ENCODE data around the gene CHMP1B.

The CHMP1B gene

GRCh38 chr18:11862468-11863137 lies 11.4 kb downstream of the CHMP1B start:
- H3K4me3 ChIP-seq (ENCODE audit: low read length) = no peak overlapping the region
- no peak for DNase-seq (ENCODE audit: low read depth, low spot score)

- DNase-seq (ENCODE audit: low read depth, low spot score) = no peak
- no peak overlapping the region for H3K4me3 ChIP-seq (ENCODE audit: low read length)
Measured at GRCh38 chr18:11864471-11864870, 13.3 kb downstream of the CHMP1B start.

GRCh38 chr18:11865071-11865470 lies 13.9 kb downstream of the CHMP1B start:
- H3K4me3 ChIP-seq (ENCODE audit: low read length) = no peak overlapping the region
- no peak for DNase-seq (ENCODE audit: low read depth, low spot score)

- no peak overlapping the region for H3K4me3 ChIP-seq (ENCODE audit: low read length)
- no peak for DNase-seq (ENCODE audit: low read depth, low spot score)
Measured at GRCh38 chr18:11866329-11866728, 15.1 kb downstream of the CHMP1B start.

DNA sequence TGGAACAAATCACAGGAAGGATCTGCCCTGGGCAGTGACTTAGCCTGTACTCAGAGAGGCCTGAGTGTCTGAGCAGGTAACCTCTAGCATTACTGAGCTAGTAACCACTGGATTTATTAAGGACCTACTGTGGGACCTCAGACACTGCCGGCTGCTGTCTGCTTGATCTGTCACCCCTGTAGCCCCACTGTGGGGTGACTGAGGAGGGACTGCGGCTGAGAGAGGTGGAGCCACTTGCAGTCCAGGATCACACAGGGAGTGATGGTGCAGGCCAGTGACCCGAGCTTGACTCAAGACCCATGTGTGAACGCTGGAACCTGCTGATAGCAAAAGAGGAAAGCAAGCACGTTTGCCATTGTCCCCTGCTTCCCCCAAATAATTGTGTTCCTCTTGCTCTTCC lies 15.6 kb downstream of the CHMP1B start:
- no peak for DNase-seq (ENCODE audit: low read depth, low spot score)
- no peak overlapping the region for H3K4me3 ChIP-seq (ENCODE audit: low read length)

DNA sequence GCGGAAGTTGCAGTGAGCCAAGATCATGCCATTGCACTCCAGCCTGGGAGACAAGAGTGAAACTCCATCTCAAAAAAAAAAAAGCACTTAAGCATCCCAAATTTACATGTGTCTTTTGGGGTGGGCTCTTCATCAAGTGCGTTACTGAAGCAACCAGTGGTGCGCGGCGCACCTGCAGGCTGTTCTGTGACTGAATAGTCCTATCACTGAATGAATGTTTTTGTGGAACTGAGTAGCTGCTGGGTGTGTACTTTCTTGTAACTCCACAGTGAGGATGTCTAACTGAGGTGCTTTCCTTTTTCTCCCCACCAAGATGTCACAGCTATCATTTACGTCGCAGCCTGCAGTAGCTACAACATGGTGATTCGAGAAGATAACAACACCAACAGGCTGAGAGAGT lies 17.0 kb downstream of the CHMP1B start:
- no peak for DNase-seq (ENCODE audit: low read depth, low spot score)
- H3K4me3 ChIP-seq (ENCODE audit: low read length) = no peak overlapping the region

GRCh38 chr18:11871501-11871900 lies 20.3 kb downstream of the CHMP1B start:
- no peak for DNase-seq (ENCODE audit: low read depth, low spot score)
- no peak overlapping the region for H3K4me3 ChIP-seq (ENCODE audit: low read length)

DNA sequence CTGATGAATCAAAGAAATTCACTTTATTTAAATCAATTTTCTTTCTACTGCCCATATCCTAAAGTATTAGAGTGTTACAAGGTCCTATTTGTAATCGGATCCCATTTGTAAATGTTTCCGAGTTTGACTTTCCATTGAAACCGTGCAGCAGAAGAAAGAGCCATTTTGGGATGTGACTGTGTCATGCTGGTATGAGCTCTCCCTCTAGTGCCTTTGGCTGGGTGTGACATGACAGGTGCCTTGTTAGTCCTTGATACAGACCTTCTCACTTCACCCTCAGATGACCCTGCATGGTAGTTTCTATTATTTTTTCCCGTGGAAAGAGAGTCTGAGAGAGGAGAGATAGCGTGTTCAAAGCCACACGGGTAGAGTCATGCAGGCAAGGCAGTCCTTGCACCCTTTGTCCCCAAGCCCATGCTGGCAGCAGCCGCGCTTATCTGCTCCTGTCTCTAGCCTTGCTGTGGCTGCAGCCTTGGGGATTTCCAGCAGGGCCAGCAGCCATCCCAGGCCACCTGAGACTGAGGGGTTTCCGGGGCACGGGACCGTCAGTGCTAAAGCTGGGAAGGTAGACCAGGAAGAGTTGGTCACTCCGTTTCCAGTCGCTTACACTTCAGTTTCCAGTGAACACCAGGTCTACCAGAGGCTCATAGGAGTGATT lies 21.4 kb downstream of the CHMP1B start:
- H3K4me3 ChIP-seq (ENCODE audit: low read length) = no peak overlapping the region
- DNase-seq (ENCODE audit: low read depth, low spot score) = no peak

- no peak for DNase-seq (ENCODE audit: low read depth, low spot score)
- H3K4me3 ChIP-seq (ENCODE audit: low read length) = no peak overlapping the region
Measured at GRCh38 chr18:11873670-11874340, 22.6 kb downstream of the CHMP1B start.

DNA sequence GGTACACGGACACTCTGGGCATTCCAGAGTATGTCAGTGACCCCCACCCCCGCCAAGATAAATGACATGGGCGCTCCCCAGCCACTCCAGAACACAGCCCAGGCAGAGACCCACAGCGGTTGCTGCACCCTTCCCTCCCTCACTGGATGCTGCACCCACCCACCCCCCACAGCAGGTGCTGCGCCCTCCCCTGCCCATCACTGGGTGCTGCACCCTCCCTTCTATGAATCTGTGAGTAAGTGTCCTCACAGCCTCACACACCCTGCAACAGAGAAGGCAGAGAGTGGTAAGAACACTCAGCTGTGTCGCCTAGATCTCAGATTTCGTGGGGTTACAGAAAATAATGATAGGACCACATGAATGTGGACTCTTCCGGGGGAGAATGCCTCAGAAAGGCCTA lies 23.5 kb downstream of the CHMP1B start:
- H3K4me3 ChIP-seq (ENCODE audit: low read length) = no peak overlapping the region
- DNase-seq (ENCODE audit: low read depth, low spot score) = no peak

DNA sequence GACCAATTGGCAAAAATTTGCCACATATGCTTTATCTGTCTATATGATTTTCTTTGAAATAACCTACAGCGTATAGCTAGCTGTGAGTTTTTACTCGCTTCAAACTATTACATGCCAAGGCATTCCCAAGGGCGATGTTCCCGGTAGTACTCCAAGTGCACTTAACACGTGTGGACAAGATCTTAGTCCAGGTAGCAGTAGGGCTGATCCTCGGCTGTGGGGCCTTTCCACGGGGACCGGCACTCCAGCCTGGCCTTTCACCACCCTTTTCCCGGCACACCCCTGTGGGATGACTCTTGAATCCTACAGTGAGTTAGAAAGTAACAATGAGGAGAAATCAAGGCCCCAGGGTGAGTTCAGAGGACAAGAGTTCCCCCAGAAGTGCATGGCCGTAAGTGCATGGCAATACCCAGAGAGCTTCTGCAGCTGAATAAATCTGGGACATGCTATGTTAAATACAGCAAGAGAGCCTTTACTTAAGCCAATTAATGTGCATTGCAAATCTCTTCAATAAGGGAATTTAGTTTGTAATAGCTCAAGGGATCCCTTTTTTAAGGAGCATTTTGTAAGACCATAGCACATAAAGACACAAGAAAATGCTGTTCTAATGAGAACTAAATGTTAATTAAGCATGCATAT lies 26.4 kb downstream of the CHMP1B start:
- no peak for DNase-seq (ENCODE audit: low read depth, low spot score)

DNA sequence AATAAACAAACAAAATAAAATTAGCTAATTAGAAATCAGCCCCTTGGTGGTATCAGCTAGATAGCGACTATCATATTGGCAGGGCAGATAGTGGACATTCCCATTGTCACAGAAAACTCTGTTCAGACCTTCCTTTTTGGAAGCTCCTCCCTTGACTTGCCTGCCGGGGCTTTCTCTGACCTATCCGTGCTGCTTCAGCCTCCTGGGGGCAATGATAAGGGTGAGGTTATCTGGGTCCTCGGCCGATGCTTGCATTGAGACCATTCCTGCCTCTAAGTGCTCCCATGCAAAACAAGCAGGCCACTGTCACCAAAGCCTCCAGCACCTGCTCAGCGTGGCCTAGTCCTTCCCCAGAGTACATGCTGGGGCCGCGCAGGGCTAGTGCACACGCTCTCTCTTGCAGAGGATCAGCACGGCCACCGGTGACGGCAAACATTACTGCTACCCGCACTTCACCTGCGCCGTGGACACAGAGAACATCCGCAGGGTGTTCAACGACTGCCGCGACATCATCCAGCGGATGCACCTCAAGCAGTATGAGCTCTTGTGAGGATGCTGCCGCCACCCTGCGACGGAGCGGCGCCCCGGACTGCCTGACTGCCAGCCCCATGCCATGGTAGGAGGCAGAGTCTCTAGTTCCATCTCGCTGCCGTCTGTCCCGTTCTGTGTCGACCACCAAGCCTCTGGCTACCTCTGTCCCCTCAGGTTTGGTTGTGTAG lies 29.5 kb downstream of the CHMP1B start:
- H3K4me3 ChIP-seq (ENCODE audit: low read length) = no peak overlapping the region
- no peak for DNase-seq (ENCODE audit: low read depth, low spot score)

More for the DNA sequence above, 26.4 kb downstream of the CHMP1B start:
- no peak overlapping the region for H3K4me3 ChIP-seq (ENCODE audit: low read length)

DNA sequence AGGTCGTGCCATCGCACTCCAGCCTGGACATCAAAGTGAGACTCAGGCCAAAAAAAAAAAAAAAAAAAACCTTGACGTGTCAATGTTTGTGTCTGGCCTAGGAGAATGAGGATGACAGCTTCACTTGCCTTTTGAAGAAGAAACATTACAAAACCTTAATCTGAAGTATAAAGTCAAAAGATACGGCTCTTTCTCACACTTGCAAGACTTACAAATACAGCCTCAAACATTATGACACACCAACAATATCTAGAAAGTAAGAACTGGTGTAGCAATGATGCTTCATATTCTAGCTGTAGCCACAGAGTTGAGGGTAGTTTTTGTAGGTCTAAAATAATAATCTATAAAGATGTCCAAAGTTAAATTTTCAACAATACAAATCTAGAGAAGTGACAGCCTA lies 31.4 kb downstream of the CHMP1B start:
- no peak for DNase-seq (ENCODE audit: low read depth, low spot score)
- no peak overlapping the region for H3K4me3 ChIP-seq (ENCODE audit: low read length)

DNA sequence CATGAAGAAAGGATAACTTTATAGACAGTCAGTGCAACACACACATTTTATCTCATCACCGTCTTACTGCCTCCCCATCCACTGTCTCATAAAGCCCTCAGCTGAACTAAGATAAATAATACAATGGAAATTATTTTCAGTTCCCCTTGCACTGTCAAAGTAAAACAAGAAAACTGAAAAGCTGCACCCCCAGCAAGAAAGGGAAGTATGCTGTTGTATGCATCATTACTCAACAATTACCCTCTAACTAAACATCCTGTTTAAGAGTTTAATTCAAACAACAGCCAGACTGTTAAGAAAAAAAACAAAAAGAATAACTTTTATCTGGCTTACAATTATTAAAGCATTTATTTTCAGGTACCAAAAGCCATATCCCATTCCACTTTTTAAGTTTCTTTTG lies 31.9 kb downstream of the CHMP1B start:
- no peak overlapping the region for H3K4me3 ChIP-seq (ENCODE audit: low read length)
- no peak for DNase-seq (ENCODE audit: low read depth, low spot score)

DNA sequence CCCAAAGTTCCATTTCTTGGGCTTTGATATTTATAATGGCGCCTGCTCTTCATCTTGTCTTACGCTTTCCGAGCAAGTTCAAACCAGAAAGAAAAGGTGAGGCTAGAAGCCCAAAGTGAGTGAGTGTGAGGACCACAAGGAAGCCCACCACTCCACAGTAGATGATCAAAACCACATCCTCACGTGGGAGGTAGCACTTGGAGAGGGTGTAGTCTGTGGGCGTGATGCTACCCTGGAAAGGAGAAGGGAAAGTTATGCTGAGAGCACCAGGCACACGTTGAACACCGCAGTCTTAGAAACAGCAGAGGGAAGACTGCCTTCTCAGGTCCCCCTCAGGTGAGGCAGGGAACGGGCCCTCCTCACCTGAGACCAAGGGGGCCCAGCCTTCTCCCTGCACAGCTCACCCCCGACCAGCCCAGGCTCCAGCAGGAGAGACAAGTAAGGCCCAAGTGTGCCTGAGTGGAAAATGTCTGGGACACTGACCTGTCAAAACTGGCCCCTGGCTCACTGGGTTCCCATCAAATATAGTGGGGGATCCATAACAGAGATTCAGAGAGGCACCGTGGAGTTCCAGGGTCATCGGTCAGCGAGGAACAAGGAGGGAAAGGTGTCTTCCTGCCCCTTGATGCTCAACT lies 33.3 kb downstream of the CHMP1B start:
- no peak for DNase-seq (ENCODE audit: low read depth, low spot score)
- H3K4me3 ChIP-seq (ENCODE audit: low read length) = no peak overlapping the region

DNA sequence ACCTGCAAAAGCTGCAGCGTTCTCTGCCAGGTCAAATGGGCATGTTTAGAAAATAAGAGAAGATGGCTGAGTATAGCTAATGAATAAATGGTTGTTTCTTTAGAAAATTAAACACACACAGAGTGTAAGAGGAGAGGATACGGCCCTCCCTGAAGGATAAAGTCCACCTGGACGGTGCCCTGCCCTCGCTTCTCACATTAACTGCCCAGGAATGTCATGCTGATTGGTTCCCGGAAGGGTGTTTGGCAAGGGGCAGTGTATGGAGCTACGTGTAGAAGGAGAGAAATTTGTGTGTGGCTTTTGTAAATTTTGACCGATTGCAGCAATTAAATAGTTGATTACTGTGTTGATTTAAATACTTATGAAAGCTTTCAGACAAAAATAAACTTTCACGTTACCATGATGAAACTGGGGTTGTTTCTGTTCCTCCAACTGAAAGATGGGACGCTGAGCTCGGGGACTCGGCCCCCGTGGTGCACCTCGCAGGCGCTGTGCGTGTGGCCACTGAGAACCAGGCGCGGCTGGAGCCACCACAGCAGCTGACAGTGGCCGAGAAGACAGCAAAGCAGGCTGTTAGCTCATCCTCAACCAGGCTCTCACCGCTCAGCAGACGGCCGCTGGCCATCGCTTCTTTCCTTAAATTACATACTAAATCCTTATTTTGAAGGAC lies 34.2 kb downstream of the CHMP1B start:
- no peak overlapping the region for H3K4me3 ChIP-seq (ENCODE audit: low read length)
- no peak for DNase-seq (ENCODE audit: low read depth, low spot score)

DNA sequence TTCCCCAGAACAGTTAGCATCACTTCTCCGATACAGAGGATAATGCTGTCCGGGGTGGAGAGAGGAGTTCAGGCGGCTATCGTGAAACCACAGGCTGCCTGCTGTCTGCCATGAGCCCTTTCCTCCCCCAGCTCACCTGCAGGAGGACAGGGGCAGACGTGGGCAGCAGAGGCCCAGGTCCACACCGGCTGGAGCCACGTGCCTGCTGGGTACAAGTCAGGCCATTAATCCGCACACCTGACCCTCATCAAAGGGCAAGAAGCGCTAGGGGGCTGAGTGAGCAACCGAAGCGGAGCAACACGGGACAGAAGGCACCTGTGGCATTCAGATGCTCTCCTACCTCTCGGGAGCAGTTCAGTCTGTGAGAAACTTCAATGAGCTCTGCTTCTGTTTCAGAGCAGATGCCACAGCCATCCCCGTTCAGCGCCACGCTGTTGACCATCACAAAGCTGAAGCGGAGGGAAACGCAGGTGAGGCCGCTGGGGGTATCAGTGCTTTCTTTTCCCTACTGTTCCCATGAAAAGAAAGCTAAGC lies 35.4 kb downstream of the CHMP1B start:
- no peak overlapping the region for H3K4me3 ChIP-seq (ENCODE audit: low read length)
- DNase-seq (ENCODE audit: low read depth, low spot score) = no peak

All from Jurkat, Clone E6-1 (cell line).